Esophagus muscularis mucosa (tissue), 4 donors: Measurements from ENCODE around the gene IFNK. TPM values are rescaled to one million over a fixed set of nuclear protein-coding genes. Genes with fewer than 3 reads are reported as not detected.
"Not testable (repeated sequence)": the region's sequence is repeated elsewhere in the genome, so short reads cannot be mapped to it uniquely, and the experiment has no call there.

ENCODE experiments used
- DNase-seq: peaks from one replicate; pipeline ENCODE4 v3.0.0-alpha.2; 2017; ENCODE audit errors: extremely low spot score
- H3K27ac ChIP-seq, 4 donors: fragments of 200-600 bp; sonication (generic); replicated peaks in 1 of 4; 1 replicate in 3 of 4; 2 replicates in 1 of 4; pipeline ENCODE4 v1.5.1; 2016 to 2019; ENCODE audit warnings: mild to moderate bottlenecking in 1 of 4
- H3K27me3 ChIP-seq, 4 donors: fragments of 200-600 bp; sonication (generic); one replicate each; pipeline versions ENCODE4 v1.5.1 to v1.6.0; 2016 to 2019
- H3K36me3 ChIP-seq, 4 donors: fragments of 200-600 bp; sonication (generic); one replicate each; pipeline ENCODE4 v1.5.1; 2016 to 2019
- H3K4me1 ChIP-seq, 4 donors: fragments of 200-600 bp; sonication (generic); one replicate each; pipeline ENCODE4 v1.5.1; 2016 to 2019
- H3K4me3 ChIP-seq, 4 donors: fragments of 200-600 bp; sonication (generic); 1 replicate in 2 of 4; 2 replicates in 2 of 4; pipeline ENCODE4 v1.5.1; 2016 to 2019; ENCODE audit warnings: mild to moderate bottlenecking in 4 of 4, moderate library complexity in 1 of 4
- H3K9me3 ChIP-seq, 4 donors: fragments of 200-600 bp; sonication (generic); 1 replicate in 3 of 4; 2 replicates in 1 of 4; pipeline ENCODE4 v1.5.1; 2016 to 2019
- CTCF ChIP-seq, 3 experiments: fragments of 200-600 bp in 2 of 3; fragments of 450-650 bp in 1 of 3; sonication (generic) in 2 of 3; IDR thresholded peaks; one replicate each; pipeline ENCODE4 v1.5.1; 2017 to 2019; ENCODE audit warnings: antibody characterized with exemption in 3 of 3, mild to moderate bottlenecking in 2 of 3, moderate library complexity in 1 of 3
- EP300 ChIP-seq: sonication (generic); formaldehyde crosslinking; IDR thresholded peaks from one replicate; pipeline ENCODE4 v1.6.1; 2017; ENCODE audit warnings: antibody characterized with exemption
- POLR2A ChIP-seq: fragments of 450-650 bp; IDR thresholded peaks from one replicate; pipeline ENCODE4 v1.6.1; 2017; ENCODE audit warnings: antibody characterized with exemption, moderate library complexity, mild to moderate bottlenecking, low read depth
- POLR2AphosphoS5 ChIP-seq, 2 donors: sonication (generic); formaldehyde crosslinking; IDR thresholded peaks; one replicate each; pipeline ENCODE4 v1.6.1; 2017; ENCODE audit warnings: antibody characterized with exemption in 2 of 2
- WGBS: methylation state at CpG from one replicate; pipeline ENCODE4 v1.1.5; 2018; 5-methylcytosine and 5-hydroxymethylcytosine counted together
- intact Hi-C: fragments of 100-400 bp; cut with DNase I; formaldehyde crosslinking; loops from one replicate; pipeline ENCODE4 v1.15.1; 2023
- total RNA-seq, 4 donors: library from RNA; depleted of rRNA; stranded (reverse); fragments of >200 nt; gene quantifications; one replicate each; pipeline versions ENCODE4 v1.1.0 to v1.2.1, GENCODE V29; 2016

Gene IFNK
- total RNA-seq, 4 donors from 2014 or later: not detected

- Histone ChIP-seq H3K4me3 (no peak overlapping the region), H3K27me3 (no peaks in the 10 kb centered on the region), H3K27ac (peak overlapping the region in 1 of 4 donors; percentile 10), H3K9me3 (no peaks in the 10 kb centered on the region), H3K4me1 (peaks cover 13 to 27% (median 26%) of the 10 kb centered on the region in 4 donors), H3K36me3 (no peaks in the 10 kb centered on the region)
- DNase-seq: no peak
- WGBS: 36% methylated on average over 3 of the region's 3 CpGs
- intact Hi-C loops: no loop called here
- TF ChIP-seq POLR2A (no peak), POLR2AphosphoS5 (IDR thresholded peaks at IDR 0.05) (no peak), EP300 (no peak)
Observed at GRCh38 chr9:27496135-27496504, 28.0 kb upstream of the IFNK start.

GRCh38 chr9:27497883-27498417 is 26.1 kb upstream of the IFNK start:
- no peak for DNase-seq
- 76% methylated on average over 11 of the region's 11 CpGs for WGBS
- Histone ChIP-seq H3K4me1 (peaks cover 13 to 27% (median 25%) of the 10 kb centered on the region in 4 donors), H3K4me3 (no peak overlapping the region), H3K27ac (no peak overlapping the region), H3K27me3 (no peaks in the 10 kb centered on the region), H3K36me3 (no peaks in the 10 kb centered on the region), H3K9me3 (no peaks in the 10 kb centered on the region)
- TF ChIP-seq POLR2AphosphoS5 (IDR thresholded peaks at IDR 0.05) (no peak), EP300 (no peak), CTCF (IDR thresholded peaks at IDR 0.05) (no peak), POLR2A (no peak)
- intact Hi-C loops: no loop called here

- peaks cover 13 to 27% (median 25%) of the 10 kb centered on the region in 4 donors for H3K4me1 ChIP-seq
- intact Hi-C loops: no loop called here
- no peak for DNase-seq
- H3K27me3 ChIP-seq: no peaks in the 10 kb centered on the region
- H3K4me3 ChIP-seq: no peak overlapping the region
- H3K27ac ChIP-seq: no peak overlapping the region
- no peaks in the 10 kb centered on the region for H3K36me3 ChIP-seq
- H3K9me3 ChIP-seq: no peaks in the 10 kb centered on the region
- peak in 1 of 2 donors; percentile 14 for TF ChIP-seq POLR2AphosphoS5 (IDR thresholded peaks at IDR 0.05)
- TF ChIP-seq CTCF (IDR thresholded peaks at IDR 0.05): no peak
- TF ChIP-seq POLR2A: no peak
- 65% methylated on average over 2 of the region's 2 CpGs for WGBS
Observed at GRCh38 chr9:27499451-27499850, 24.6 kb upstream of the IFNK start.

GRCh38 chr9:27500902-27501301 is 23.2 kb upstream of the IFNK start:
- H3K27ac ChIP-seq, DNase-seq, H3K36me3 ChIP-seq, H3K4me3 ChIP-seq, intact Hi-C loops, H3K9me3 ChIP-seq, H3K27me3 ChIP-seq: not testable (repeated sequence)
- WGBS: 89% methylated on average over 3 of the region's 3 CpGs
- H3K4me1 ChIP-seq: peaks cover 8 to 20% (median 17%) of the 10 kb centered on the region in 4 donors

GRCh38 chr9:27503623-27504022 is 20.5 kb upstream of the IFNK start:
- no peak for TF ChIP-seq CTCF (IDR thresholded peaks at IDR 0.05)
- TF ChIP-seq POLR2AphosphoS5 (IDR thresholded peaks at IDR 0.05): no peak
- no peak for TF ChIP-seq EP300
- no peak for TF ChIP-seq POLR2A
- Histone ChIP-seq H3K36me3 (no peaks in the 10 kb centered on the region), H3K27ac (no peak overlapping the region), H3K4me3 (no peak overlapping the region), H3K9me3 (no peaks in the 10 kb centered on the region), H3K27me3 (no peaks in the 10 kb centered on the region), H3K4me1 (peaks cover 0 to 4% (median under 1%) of the 10 kb centered on the region in 4 donors)
- DNase-seq: peak; percentile 80
- WGBS: 89% methylated on average over 4 of the region's 4 CpGs
- intact Hi-C loops: no loop called here

GRCh38 chr9:27504259-27504658 is 19.8 kb upstream of the IFNK start:
- TF ChIP-seq EP300 (no peak), POLR2A (no peak), CTCF (IDR thresholded peaks at IDR 0.05) (no peak), POLR2AphosphoS5 (IDR thresholded peaks at IDR 0.05) (no peak)
- peak; percentile 45 for DNase-seq
- Histone ChIP-seq H3K4me3 (no peak overlapping the region), H3K27ac (no peak overlapping the region), H3K9me3 (no peaks in the 10 kb centered on the region), H3K27me3 (no peaks in the 10 kb centered on the region), H3K36me3 (no peaks in the 10 kb centered on the region), H3K4me1 (no peaks in the 10 kb centered on the region)
- intact Hi-C loops: no loop called here
